ENCODE measurements around the gene CHST8. TPM values are rescaled to one million over a fixed set of nuclear protein-coding genes. Genes with fewer than 3 reads are reported as not detected.

CHST8 gene
- total and polyA plus RNA-seq, 2 experiments from 2014 or later, result 9.3 to 38.2 TPM

DNA sequence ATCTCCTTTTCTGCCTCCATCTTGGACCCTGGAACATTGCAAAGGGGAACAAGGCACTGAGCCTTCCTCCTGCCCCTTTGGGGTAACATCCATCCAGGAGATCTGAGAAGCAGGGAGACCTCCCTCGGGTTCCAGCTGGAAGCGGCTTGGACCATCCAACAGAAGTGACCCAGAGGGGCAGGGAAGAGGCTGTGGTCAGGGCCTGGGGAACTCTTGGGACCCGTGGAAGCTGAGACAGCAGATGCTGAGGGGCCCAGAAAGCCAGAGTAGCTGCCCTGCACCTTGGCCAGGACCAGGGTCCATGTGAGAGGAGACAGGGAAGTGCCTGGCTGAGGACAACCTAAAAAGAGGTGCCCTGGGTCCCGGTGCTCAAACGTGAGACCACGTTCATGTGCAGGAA, 153.0 kb downstream of the CHST8 start:
- Mint-ChIP-seq H3K27ac (no peak overlapping the region), H3K27me3 (ENCODE audit: insufficient read depth, low read depth, poor library complexity) (peaks cover 16% of the 10 kb centered on the region), H3K9me3 (no peaks in the 10 kb centered on the region; the same call in 2 of the 3 replicates), H3K36me3 (ENCODE audit: low read depth) (peaks cover 6% of the 10 kb centered on the region; the same call in 2 of the 3 replicates), H3K4me3 (no peak overlapping the region), H3K4me1 (peaks cover 13% of the 10 kb centered on the region)
- ATAC-seq (no peak), DNase-seq (ENCODE audit: low spot score) (no peak)
- H4K20me1 ChIP-seq (replicated peaks; ENCODE audit: insufficient read depth), result no peaks in the 10 kb centered on the region
- H3K4me1 ChIP-seq (ENCODE audit: insufficient read depth), result peaks cover 4% of the 10 kb centered on the region; the same call in 1 of the 2 replicates
- H3K4me2 ChIP-seq, result no peak overlapping the region
- no peaks in the 10 kb centered on the region for H3F3A ChIP-seq (replicated peaks; ENCODE audit: low read depth)
- no peak overlapping the region for H3K4me3 ChIP-seq
- H2AFZ ChIP-seq, result no peak overlapping the region
- TF ChIP-seq STAT1 (IDR thresholded peaks at IDR 0.05; ENCODE audit: unreplicated experiment), result no peak
- H3K9me2 ChIP-seq (ENCODE audit: insufficient read depth), result no peaks in the 10 kb centered on the region
- no peaks in the 10 kb centered on the region for H3K79me2 ChIP-seq (replicated peaks; ENCODE audit: insufficient read depth)
- peaks cover 5% of the 10 kb centered on the region; the same call in 1 of the 2 replicates for H3K27me3 ChIP-seq (ENCODE audit: insufficient read depth)
- H3K36me3 ChIP-seq (ENCODE audit: insufficient read depth), result no peaks in the 10 kb centered on the region
- no peak overlapping the region for H3K27ac ChIP-seq (ENCODE audit: low read depth)

DNA sequence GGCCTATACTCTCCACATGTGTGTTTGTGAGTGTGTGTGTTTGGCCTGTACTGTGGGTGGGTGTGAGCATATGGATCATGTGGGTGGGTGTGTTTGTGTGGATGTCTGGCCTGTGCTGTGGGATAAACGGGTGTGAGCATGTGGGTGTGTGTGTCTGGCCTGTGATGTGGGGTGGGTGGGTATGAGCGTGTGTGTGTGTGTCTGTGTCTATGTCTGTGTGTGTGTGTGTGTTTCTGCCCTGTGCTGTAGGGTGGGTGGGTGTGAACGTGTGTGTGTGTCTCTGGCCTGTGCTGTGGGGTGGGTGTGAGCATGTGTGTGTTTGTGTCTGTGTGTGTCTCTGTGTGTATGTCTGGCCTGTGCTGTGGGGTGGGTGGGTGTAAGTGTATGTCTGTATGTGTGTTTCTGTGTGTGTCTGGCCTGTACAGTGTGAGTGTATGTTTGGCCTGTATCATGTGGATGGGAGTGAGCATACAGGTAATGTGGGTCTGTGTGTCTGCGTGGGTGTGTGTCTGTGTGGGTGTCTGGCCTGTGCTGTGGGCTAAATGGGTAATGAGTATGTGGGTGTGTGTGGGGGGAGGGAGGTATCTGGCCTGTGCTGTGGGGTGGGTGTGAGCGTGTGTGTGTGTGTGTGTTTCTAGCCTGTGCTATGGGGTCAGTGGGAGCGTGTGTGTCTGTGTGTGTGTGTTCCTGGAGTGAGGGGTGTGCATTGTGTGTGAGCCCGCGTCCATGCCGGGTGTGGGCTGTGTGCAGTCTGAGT, 154.2 kb downstream of the CHST8 start:
- no peaks in the 10 kb centered on the region; the same call in 1 of the 3 replicates for H3K9me3 Mint-ChIP-seq
- no peaks in the 10 kb centered on the region for H3K36me3 ChIP-seq (ENCODE audit: insufficient read depth)
- no peak overlapping the region for H3K4me3 ChIP-seq
- H3K4me1 Mint-ChIP-seq, result peaks cover 13% of the 10 kb centered on the region
- peaks cover 6% of the 10 kb centered on the region; the same call in 2 of the 3 replicates for H3K36me3 Mint-ChIP-seq (ENCODE audit: low read depth)
- TF ChIP-seq, protein P1, sequence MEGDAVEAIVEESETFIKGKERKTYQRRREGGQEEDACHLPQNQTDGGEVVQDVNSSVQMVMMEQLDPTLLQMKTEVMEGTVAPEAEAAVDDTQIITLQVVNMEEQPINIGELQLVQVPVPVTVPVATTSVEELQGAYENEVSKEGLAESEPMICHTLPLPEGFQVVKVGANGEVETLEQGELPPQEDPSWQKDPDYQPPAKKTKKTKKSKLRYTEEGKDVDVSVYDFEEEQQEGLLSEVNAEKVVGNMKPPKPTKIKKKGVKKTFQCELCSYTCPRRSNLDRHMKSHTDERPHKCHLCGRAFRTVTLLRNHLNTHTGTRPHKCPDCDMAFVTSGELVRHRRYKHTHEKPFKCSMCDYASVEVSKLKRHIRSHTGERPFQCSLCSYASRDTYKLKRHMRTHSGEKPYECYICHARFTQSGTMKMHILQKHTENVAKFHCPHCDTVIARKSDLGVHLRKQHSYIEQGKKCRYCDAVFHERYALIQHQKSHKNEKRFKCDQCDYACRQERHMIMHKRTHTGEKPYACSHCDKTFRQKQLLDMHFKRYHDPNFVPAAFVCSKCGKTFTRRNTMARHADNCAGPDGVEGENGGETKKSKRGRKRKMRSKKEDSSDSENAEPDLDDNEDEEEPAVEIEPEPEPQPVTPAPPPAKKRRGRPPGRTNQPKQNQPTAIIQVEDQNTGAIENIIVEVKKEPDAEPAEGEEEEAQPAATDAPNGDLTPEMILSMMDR (conservative IDR thresholded peaks at IDR 0.05; ENCODE audit: low read depth in 2 of 2), result no peak
- TF ChIP-seq, protein P2, sequence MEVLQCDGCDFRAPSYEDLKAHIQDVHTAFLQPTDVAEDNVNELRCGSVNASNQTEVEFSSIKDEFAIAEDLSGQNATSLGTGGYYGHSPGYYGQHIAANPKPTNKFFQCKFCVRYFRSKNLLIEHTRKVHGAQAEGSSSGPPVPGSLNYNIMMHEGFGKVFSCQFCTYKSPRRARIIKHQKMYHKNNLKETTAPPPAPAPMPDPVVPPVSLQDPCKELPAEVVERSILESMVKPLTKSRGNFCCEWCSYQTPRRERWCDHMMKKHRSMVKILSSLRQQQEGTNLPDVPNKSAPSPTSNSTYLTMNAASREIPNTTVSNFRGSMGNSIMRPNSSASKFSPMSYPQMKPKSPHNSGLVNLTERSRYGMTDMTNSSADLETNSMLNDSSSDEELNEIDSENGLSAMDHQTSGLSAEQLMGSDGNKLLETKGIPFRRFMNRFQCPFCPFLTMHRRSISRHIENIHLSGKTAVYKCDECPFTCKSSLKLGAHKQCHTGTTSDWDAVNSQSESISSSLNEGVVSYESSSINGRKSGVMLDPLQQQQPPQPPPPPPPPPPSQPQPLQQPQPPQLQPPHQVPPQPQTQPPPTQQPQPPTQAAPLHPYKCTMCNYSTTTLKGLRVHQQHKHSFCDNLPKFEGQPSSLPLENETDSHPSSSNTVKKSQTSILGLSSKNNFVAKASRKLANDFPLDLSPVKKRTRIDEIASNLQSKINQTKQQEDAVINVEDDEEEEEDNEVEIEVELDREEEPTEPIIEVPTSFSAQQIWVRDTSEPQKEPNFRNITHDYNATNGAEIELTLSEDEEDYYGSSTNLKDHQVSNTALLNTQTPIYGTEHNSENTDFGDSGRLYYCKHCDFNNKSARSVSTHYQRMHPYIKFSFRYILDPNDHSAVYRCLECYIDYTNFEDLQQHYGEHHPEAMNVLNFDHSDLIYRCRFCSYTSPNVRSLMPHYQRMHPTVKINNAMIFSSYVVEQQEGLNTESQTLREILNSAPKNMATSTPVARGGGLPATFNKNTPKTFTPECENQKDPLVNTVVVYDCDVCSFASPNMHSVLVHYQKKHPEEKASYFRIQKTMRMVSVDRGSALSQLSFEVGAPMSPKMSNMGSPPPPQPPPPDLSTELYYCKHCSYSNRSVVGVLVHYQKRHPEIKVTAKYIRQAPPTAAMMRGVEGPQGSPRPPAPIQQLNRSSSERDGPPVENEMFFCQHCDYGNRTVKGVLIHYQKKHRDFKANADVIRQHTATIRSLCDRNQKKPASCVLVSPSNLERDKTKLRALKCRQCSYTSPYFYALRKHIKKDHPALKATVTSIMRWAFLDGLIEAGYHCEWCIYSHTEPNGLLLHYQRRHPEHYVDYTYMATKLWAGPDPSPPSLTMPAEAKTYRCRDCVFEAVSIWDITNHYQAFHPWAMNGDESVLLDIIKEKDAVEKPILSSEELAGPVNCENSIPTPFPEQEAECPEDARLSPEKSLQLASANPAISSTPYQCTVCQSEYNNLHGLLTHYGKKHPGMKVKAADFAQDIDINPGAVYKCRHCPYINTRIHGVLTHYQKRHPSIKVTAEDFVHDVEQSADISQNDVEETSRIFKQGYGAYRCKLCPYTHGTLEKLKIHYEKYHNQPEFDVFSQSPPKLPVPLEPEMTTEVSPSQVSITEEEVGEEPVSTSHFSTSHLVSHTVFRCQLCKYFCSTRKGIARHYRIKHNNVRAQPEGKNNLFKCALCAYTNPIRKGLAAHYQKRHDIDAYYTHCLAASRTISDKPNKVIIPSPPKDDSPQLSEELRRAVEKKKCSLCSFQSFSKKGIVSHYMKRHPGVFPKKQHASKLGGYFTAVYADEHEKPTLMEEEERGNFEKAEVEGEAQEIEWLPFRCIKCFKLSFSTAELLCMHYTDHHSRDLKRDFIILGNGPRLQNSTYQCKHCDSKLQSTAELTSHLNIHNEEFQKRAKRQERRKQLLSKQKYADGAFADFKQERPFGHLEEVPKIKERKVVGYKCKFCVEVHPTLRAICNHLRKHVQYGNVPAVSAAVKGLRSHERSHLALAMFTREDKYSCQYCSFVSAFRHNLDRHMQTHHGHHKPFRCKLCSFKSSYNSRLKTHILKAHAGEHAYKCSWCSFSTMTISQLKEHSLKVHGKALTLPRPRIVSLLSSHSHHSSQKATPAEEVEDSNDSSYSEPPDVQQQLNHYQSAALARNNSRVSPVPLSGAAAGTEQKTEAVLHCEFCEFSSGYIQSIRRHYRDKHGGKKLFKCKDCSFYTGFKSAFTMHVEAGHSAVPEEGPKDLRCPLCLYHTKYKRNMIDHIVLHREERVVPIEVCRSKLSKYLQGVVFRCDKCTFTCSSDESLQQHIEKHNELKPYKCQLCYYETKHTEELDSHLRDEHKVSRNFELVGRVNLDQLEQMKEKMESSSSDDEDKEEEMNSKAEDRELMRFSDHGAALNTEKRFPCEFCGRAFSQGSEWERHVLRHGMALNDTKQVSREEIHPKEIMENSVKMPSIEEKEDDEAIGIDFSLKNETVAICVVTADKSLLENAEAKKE (CRISPR knock-in tag; IDR thresholded peaks at IDR 0.05), result no peak
- TF ChIP-seq NANOG (IDR thresholded peaks at IDR 0.05; ENCODE audit: borderline replicate concordance), result no peak
- TF ChIP-seq EZH2phosphoT487 (IDR thresholded peaks at IDR 0.05; ENCODE audit: unreplicated experiment), result no peak
- no peak for TF ChIP-seq EZH2 (IDR thresholded peaks at IDR 0.05; ENCODE audit: low read depth, unreplicated experiment)
- TF ChIP-seq JUNB (IDR thresholded peaks at IDR 0.05; ENCODE audit: unreplicated experiment), result no peak
- TF ChIP-seq POLR2AphosphoS5 (IDR thresholded peaks at IDR 0.05; ENCODE audit: low read depth), result no peak
- TF ChIP-seq ZNF114 (CRISPR knock-in tag; IDR thresholded peaks at IDR 0.05), result no peak
- H3K79me2 ChIP-seq (replicated peaks; ENCODE audit: insufficient read depth), result no peaks in the 10 kb centered on the region
- H3K9me2 ChIP-seq (ENCODE audit: insufficient read depth), result no peaks in the 10 kb centered on the region
- peaks cover 4% of the 10 kb centered on the region; the same call in 1 of the 2 replicates for H3K4me1 ChIP-seq (ENCODE audit: insufficient read depth)
- no peak overlapping the region for H3K4me2 ChIP-seq
- ATAC-seq, result no peak
- H3K27me3 Mint-ChIP-seq (ENCODE audit: insufficient read depth, low read depth, poor library complexity), result peaks cover 20% of the 10 kb centered on the region
- no peaks in the 10 kb centered on the region for H3F3A ChIP-seq (replicated peaks; ENCODE audit: low read depth)
- no peak overlapping the region for H3K4me3 Mint-ChIP-seq
- no peaks in the 10 kb centered on the region for H4K20me1 ChIP-seq (replicated peaks; ENCODE audit: insufficient read depth)
- H3K27ac Mint-ChIP-seq, result no peak overlapping the region
- H3K27ac ChIP-seq (ENCODE audit: low read depth), result no peak overlapping the region
- peaks cover 5% of the 10 kb centered on the region; the same call in 1 of the 2 replicates for H3K27me3 ChIP-seq (ENCODE audit: insufficient read depth)
- H2AFZ ChIP-seq, result no peak overlapping the region
- DNase-seq (ENCODE audit: low spot score), result no peak

Data from GM23338 (cell line).